NCI-H146 treated with DMSO at 0.1 percent for 48 hours (cell line): ENCODE results near the gene FAM241A.
"Not testable (repeated sequence)": the region's sequence is repeated elsewhere in the genome, so short reads cannot be mapped to it uniquely, and the experiment has no call there.

Experiments used
- DNase-seq: peaks from one replicate; lab custom pipeline; 2025; ENCODE audit not compliant: unreplicated experiment; lab: John Stamatoyannopoulos, UW

Gene FAM241A

DNA sequence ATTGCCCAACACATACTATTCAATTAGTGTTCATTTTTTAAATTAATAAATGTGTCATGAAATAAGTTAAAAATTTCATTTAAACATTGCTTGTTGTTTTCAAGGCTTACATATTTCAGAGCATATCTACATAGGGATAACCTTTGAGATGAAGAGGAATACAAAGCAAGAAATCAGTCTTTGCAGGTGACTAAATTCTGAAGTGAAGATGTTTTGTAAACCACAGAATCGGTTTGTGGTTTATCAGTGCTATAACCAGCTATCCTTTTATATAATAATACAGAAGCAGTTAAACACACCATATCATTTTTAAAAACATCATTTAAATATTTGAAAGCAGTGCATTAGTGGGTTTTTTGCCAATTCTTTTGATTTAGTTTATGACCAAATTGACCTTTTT lies 26.9 kb downstream of the FAM241A start:
- no peak for DNase-seq

- DNase-seq: no peak
These were observed 28.6 kb downstream of the FAM241A start for GRCh38 chr4:112173593-112174558.

DNA sequence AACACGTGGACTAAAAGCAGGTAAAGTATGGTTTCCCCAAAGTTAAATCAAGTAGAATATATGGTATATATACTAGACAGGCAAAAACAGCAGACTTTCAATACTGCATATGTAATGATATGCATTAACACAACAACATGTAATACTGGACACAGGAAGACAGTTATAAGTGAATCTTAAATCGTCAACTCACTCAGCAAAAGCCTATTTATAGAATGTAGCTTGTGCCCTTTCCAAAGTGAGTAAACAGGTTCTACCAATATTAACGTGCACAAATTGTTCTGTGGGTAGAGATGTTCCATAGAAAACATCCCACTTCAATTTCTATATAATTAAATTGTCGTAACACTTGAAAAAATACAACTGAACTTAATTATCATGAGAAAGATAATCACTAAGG lies 30.6 kb downstream of the FAM241A start:
- no peak for DNase-seq

DNA sequence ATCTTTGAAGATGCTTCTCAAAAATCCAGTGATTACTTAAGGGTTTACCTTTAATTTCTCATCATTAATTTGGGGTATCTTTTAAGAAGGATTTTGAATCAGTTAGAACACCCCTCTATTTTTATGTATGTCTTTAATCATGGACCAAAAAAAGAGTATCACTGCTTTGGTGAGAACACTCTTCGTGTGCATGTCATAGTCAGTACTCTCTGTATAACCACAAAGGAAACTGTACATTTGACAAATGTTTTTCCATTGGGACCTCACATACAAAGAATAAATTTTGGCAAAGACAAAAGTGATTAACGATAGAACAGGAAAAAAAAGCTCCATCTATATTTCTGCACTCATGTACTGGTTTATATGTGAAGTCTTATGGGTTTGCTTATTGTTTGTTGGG lies 31.3 kb downstream of the FAM241A start:
- no peak for DNase-seq

- not testable (repeated sequence) for DNase-seq
These were observed 33.5 kb downstream of the FAM241A start for GRCh38 chr4:112178741-112179140.

GRCh38 chr4:112181358-112182000 lies 36.2 kb downstream of the FAM241A start:
- no peak for DNase-seq

- no peak for DNase-seq
These were observed 37.4 kb downstream of the FAM241A start for GRCh38 chr4:112182604-112183003.

GRCh38 chr4:112183252-112183651 lies 38.0 kb downstream of the FAM241A start:
- DNase-seq: no peak

DNA sequence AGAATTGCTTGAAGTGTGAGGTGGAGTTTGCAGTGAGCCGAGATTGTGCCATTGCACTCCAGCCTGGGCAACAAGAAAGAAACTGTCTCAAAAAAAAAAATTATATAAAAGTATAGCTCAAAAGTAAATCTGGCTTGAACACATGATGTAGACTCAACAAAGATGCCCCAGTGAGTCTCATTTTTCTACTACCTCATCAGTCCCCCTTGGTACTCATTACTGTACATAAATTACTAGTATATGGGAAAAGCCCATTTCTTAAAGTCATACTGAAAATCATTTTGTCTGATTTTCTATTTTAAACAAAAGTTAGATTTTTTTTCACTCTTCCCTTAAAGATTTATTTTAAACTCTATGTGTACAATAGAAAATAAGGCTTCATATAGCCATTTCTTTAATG lies 39.2 kb downstream of the FAM241A start:
- DNase-seq: no peak

DNA sequence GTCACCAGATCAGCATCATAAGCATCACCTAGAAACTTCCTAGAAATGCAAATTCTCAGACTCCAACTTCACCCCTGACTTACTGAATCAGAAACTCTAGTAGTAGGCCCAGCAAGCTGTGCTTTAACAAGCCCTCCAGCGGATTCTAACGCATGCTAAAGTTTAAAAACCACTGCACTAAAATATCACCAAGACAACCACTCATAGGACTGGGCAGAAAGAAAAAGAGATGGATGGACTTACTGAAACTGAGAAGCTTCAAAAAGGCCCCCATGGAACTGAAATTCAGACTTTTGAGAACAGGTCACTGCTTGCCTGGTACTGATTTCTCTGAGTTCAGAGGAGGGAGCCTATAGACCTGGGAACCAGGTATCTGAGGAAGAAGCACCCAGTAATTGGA lies 40.1 kb downstream of the FAM241A start:
- no peak for DNase-seq

GRCh38 chr4:112185740-112186670 lies 40.8 kb downstream of the FAM241A start:
- DNase-seq: no peak

DNA sequence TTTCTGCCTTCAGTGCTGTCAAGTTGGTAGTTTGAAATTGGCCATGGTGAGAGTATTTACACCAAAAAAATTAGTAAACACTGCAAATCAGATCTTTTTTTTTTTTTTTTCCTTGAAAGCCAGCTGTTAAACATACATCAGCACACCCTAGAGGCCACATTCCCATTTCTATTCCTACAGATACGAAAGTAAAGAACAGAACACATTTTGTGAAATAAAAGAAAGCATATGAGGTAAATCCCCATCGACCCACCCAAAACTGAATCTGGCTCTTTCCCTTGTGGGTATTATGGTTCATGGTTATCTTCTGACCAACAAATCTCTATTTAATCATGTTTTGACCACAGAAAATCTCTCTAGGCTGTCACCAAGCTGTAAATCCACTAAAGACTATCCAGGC lies 44.5 kb downstream of the FAM241A start:
- DNase-seq: no peak

GRCh38 chr4:112190684-112191083 lies 45.4 kb downstream of the FAM241A start:
- no peak for DNase-seq

DNA sequence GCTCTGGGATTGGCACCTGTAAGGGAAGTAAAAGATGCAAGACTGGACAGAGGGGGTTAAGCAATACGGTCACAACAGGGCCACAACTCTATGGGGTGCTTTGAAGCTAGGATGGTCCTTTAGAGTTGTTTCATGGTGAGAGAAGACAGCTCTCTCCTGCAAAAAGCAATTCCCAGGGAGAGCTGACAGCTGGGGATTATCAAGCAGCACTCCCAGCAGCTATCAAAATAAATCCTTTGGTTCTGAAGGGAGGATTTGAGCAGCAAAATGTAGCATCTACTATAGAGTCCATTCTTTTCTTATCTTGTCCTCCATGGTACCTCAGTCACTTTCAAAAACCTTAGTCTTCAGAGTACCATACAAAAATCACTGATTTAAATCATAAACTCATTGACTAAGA lies 51.2 kb downstream of the FAM241A start:
- DNase-seq: no peak

DNA sequence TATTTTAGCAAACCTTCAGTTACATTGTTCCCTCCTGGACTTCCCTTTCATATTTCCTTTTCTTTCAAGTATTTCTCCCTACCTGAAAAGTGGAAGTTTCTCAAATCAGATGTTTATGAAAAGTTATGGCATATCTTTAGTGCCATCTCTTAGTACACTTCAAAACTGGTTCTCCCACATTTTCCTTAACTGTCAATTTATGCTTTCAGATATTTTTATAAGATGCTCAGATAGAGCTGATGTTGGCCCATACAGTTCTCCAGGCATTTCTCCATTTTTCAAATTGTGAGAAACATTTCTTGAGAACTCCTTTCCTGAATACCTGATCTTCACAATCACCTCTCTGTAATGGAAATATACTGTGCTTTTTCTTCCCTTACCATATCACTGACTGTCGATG lies 53.8 kb downstream of the FAM241A start:
- no peak for DNase-seq

DNA sequence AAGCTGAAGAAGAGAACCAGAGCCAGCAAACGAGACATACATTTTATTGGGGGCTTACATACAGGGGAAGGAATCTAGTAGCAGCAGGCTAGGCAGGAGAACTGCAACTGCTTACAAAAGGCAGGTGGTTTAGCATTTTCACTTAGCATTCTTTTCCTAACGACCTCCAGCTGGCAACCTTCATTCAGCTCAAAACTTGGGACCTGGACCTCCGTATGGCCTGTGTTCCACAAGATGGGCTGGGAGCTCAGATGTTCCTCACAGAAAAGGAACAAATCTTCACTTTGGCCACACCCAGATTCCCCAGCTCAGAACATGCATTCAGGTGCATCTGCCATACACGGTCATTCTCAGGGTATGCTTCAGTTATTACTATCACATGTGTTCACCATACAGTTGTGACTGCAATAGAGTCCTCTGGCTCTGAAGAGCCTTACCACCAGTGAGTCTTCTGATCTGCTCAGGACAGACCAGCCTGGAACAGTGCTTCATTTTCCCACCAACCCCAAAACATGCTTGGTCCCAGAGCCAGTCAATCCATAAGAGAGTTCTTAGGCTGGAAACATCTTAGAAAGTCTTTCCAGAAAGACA lies 56.8 kb downstream of the FAM241A start:
- no peak for DNase-seq

DNA sequence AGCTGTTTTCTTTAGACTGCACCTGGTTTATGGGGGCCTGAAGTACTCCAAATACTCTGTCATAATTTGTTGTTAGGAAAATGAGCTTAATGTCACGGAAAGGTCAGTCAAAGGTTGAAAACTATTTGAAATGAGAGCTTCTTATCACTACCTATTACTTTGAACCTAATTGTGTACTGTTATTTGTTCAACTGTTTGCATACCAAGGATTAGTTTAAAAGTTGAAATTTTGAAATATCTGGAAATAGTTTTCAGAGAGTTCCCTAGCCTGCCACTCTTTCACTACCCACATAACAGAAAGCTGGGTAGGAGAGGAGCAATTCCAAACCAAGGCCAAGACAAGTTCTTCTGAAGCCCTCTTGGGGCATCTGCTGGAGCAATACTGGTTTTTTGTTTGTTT lies 58.3 kb downstream of the FAM241A start:
- DNase-seq: no peak

DNA sequence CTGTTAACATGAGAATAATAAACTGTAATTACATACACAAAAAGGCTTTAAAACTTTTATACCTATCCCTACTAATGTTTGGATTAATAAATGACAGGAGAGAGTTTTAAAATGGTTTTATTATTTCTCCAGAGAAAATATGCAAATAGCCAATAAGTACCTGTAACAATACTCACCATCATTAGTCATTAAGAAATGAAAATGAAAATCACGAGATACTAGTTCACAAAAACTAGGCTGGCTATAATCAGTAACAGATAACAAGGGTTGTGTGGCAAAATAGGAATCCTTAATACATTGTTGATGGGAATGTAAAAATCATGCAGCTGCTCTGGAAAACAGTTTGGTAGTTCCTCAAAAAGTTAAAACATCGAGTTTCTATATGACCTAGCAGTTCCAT lies 61.2 kb downstream of the FAM241A start:
- DNase-seq: no peak

GRCh38 chr4:112208137-112209095 lies 63.2 kb downstream of the FAM241A start:
- DNase-seq: not testable (repeated sequence)

DNA sequence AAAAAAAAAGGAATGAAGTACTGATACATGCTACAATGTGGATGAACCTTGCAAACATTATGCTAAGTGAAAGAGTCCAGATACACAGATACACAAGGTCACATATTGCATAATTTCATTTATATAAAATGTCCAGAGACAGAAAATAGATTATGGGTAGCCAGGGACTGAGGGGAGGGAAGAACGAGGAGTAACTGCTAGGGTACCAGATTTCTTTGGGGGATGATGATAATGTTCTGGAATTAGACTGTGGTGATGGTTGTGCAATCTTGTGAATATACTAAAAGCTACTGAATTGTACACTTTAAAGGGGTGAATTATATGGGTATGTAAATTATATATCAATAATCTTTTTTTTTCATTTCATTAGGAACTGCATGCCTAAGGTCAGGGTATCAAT lies 65.5 kb downstream of the FAM241A start:
- no peak for DNase-seq
